GM06990 (cell line): Measurements from ENCODE around the gene PTPRD.

Source experiments
- DNase-seq: peaks from one replicate; pipeline ENCODE4 v3.0.0-alpha.2; 2011; ENCODE audit not compliant: insufficient read length; ENCODE audit errors: extremely low read depth
- H3K27me3 ChIP-seq: replicated peaks from 2 replicates; pipeline ENCODE4 v1.6.0; 2011; ENCODE audit warnings: low read length; ENCODE audit not compliant: control insufficient read depth, insufficient read depth
- H3K36me3 ChIP-seq: 2 replicates; pipeline ENCODE4 v1.5.1; 2011; ENCODE audit warnings: low read length; ENCODE audit not compliant: control insufficient read depth, insufficient read depth
- H3K4me3 ChIP-seq: replicated peaks from 2 replicates; pipeline ENCODE4 v1.5.1; 2011; ENCODE audit warnings: low read depth, mild to moderate bottlenecking, control low read depth, low read length
- TF ChIP-seq, protein P1 (sequence below): IDR thresholded peaks from 2 replicates; pipeline ENCODE4 v1.5.1; 2011; ENCODE audit warnings: low read length, control low read depth, mild to moderate bottlenecking, inconsistent platforms; ENCODE audit not compliant: insufficient read depth, poor library complexity, severe bottlenecking

The PTPRD gene

DNA sequence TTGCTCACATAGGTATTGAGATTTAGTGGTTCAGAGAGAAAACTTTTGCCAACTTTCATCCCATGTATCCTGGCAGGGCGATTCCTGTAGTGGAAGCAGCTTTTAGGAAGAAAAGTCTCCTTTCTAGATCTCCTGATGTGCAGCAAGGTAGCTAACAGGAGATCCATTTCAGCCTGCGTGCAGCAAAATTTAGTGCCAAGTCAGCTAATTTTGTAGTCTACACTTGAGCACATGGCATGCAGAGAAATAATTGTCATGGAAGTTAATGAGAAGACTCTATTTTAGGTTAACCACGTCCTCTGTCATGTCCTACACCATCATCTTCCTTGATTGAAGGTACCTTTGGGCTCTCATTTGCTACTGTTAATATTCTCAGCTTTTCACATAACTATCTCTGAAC is 165.8 kb downstream of the PTPRD start:
- TF ChIP-seq, protein P1, sequence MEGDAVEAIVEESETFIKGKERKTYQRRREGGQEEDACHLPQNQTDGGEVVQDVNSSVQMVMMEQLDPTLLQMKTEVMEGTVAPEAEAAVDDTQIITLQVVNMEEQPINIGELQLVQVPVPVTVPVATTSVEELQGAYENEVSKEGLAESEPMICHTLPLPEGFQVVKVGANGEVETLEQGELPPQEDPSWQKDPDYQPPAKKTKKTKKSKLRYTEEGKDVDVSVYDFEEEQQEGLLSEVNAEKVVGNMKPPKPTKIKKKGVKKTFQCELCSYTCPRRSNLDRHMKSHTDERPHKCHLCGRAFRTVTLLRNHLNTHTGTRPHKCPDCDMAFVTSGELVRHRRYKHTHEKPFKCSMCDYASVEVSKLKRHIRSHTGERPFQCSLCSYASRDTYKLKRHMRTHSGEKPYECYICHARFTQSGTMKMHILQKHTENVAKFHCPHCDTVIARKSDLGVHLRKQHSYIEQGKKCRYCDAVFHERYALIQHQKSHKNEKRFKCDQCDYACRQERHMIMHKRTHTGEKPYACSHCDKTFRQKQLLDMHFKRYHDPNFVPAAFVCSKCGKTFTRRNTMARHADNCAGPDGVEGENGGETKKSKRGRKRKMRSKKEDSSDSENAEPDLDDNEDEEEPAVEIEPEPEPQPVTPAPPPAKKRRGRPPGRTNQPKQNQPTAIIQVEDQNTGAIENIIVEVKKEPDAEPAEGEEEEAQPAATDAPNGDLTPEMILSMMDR, result no peak
- no peaks in the 10 kb centered on the region for H3K27me3 ChIP-seq
- DNase-seq, result no peak
- H3K4me3 ChIP-seq, result no peak overlapping the region
- H3K36me3 ChIP-seq, result no peaks in the 10 kb centered on the region

DNA sequence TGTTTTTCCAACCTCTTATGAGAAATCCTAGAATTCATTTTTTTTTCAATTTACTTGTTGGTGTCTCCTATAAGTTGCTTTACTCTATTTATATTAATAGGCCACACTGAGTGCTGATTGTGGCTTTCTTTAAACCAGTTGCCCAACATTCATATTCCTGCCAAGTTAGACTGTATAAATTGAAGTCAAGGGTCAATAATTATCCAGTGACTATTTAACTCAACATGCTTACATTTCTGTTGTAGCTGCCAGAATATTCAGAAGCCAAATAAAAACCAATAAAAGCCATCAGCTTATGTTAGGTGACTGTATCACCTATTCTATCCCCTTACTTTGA is 169.0 kb downstream of the PTPRD start:
- Histone ChIP-seq H3K27me3 (no peaks in the 10 kb centered on the region), H3K36me3 (no peaks in the 10 kb centered on the region), H3K4me3 (no peak overlapping the region)
- DNase-seq, result no peak
- TF ChIP-seq, protein P1, result no peak

DNA sequence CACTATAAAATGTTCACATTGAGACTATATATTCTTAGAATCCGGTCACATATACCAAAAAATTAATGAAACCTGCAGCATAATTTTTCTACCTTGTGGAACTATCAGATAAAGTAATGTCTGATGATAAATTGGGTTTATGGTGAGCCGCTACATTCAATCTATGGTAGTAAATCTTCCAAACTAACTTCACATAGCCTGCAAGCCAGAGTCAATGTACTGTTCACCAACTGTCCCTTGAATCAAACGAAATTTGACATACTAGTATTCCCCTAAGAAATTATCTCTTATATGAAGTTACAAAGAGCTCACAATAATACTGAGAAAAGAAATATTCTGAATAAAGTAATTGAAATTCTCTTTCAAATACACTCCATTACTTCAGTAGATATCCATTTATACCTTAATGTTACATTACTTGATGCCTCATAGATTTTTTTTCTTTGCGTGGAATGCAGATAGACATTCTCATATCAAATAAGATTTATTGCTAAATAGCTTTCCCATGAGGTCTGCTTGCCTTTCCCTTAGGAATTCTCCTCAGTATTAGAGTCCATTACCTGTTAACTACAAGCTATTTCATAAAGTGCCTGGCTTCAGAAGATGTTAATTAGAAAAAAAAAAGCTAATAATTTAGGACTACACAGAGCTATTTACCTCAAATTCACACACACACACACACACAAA is 169.5 kb downstream of the PTPRD start:
- TF ChIP-seq, protein P1, result no peak
- H3K36me3 ChIP-seq, result no peaks in the 10 kb centered on the region
- DNase-seq, result no peak
- no peak overlapping the region for H3K4me3 ChIP-seq
- H3K27me3 ChIP-seq, result no peaks in the 10 kb centered on the region

DNA sequence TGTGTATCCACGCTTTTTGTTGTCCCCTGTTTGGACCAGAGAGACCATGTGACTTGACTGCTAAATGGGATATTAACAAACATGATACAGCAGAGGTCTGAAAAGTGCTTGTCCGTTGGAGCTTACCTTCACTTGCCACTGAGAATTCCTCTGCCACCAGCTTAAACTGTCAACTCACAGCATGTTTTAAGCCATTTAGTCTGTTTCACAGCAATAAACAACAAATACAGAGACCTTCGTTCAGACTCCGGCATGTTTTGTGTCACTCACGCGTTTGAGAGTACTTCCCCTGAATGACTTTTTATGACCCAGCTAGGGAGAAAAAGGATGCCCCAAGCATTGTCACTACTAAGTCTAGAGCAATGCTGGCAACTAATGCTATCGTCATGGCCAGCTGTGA is 173.8 kb downstream of the PTPRD start:
- TF ChIP-seq, protein P1, result no peak
- DNase-seq, result no peak
- Histone ChIP-seq H3K27me3 (no peaks in the 10 kb centered on the region), H3K4me3 (no peak overlapping the region), H3K36me3 (no peaks in the 10 kb centered on the region)

GRCh38 chr9:10436756-10437155 is 176.0 kb downstream of the PTPRD start:
- H3K4me3 ChIP-seq, result no peak overlapping the region
- H3K27me3 ChIP-seq, result no peaks in the 10 kb centered on the region
- no peak for DNase-seq
- TF ChIP-seq, protein P1, result no peak
- H3K36me3 ChIP-seq, result no peaks in the 10 kb centered on the region

DNA sequence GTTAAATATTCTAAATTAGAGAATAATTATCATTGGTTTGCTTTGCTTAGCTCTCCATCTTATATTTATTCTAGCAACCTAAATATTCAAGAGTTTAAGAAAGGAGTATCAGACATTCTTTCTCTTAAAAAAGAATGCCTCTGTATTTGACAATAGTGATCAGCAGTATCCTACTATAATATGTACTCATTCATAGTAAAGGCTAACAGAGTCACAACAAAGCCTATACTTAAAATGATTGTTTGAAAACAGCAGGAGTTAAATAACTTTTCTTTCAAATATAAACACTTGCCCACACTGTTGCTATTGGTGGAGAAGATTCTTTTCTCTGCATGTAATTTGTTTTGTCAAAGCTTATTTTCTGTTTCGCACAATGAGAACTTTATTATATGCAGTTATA is 178.4 kb downstream of the PTPRD start:
- no peaks in the 10 kb centered on the region for H3K27me3 ChIP-seq
- no peak for DNase-seq
- no peaks in the 10 kb centered on the region for H3K36me3 ChIP-seq
- no peak overlapping the region for H3K4me3 ChIP-seq
- TF ChIP-seq, protein P1, result no peak
